ENCODE results near the gene HOXA9.

The HOXA9 gene

GRCh38 chr7:27116962-27117886 lies 48.1 kb downstream of the HOXA9 start:
- no peak for DNase-seq (ENCODE audit: extremely low read depth in 1 of 2, low read depth in 1 of 2)

GRCh38 chr7:27116031-27116961 lies 49.0 kb downstream of the HOXA9 start:
- no peak for DNase-seq (ENCODE audit: extremely low read depth in 1 of 2, low read depth in 1 of 2)

- no peak for DNase-seq (ENCODE audit: extremely low read depth in 1 of 2, low read depth in 1 of 2)
These were observed 49.9 kb downstream of the HOXA9 start for GRCh38 chr7:27115221-27116026.

- DNase-seq (ENCODE audit: extremely low read depth in 1 of 2, low read depth in 1 of 2) = no peak
These were observed 50.5 kb downstream of the HOXA9 start for GRCh38 chr7:27114881-27115220.

- no peak for DNase-seq (ENCODE audit: extremely low read depth in 1 of 2, low read depth in 1 of 2)
These were observed 51.2 kb downstream of the HOXA9 start for GRCh38 chr7:27113991-27114769.

- DNase-seq (ENCODE audit: extremely low read depth in 1 of 2, low read depth in 1 of 2) = no peak
These were observed 52.1 kb downstream of the HOXA9 start for GRCh38 chr7:27112955-27113949.
